Measurements from ENCODE around the gene TMEM234.

Gene TMEM234

DNA sequence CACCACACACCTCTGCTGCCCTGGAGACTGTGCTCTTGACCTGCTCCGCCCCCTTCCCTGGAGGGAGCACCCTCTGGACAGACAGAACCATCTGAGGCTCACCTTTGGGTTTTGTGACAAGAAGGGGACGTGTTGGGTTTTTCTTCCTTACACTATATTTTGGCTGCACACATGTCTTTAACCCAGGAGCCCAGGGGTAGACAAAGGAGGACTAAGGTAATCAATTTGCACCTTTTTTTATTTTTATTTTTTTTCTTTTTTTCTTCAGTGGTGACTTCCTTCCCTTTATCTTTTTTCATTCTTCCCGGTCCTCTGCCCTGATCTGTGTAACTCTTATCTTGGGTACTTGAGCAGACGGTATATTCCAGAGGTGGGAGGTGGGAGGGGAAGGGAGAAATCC is 51.2 kb downstream of the TMEM234 start:
- DNase-seq = no peak

Data from activated T-cell treated with anti-CD3 and anti-CD28 coated beads, Interleukin-2, amount 50 U/mL, for 48 hours (primary cell).